ENCODE data around the gene SLC8A3. TPM values are rescaled to one million over a fixed set of nuclear protein-coding genes. Genes with fewer than 3 reads are reported as not detected.

SLC8A3 gene
- total and polyA plus RNA-seq, 9 donors = 0.04 to 0.53 (median 0.10) TPM; not detected in 3

GRCh38 chr14:70181276-70181675 lies 7.5 kb downstream of the SLC8A3 start:
- no peak overlapping the region for H3K4me3 ChIP-seq
- no peaks in the 10 kb centered on the region for H3K27me3 ChIP-seq
- no peak for DNase-seq
- intact Hi-C loops (cut with DNase I) = no loop called here
- no peak overlapping the region for H3K27ac ChIP-seq
- TF ChIP-seq EP300 (IDR thresholded peaks at IDR 0.05) (no peak), POLR2A (IDR thresholded peaks at IDR 0.05) (no peak), CTCF (IDR thresholded peaks at IDR 0.05) (no peak)
- 17 to 31% (median 27%) methylated on average over 1 of the region's 1 CpG for WGBS, 3 donors
- H3K4me1 ChIP-seq (ENCODE audit: insufficient read depth) = no peaks in the 10 kb centered on the region
- H3K9me3 ChIP-seq = no peaks in the 10 kb centered on the region
- H3K36me3 ChIP-seq = no peaks in the 10 kb centered on the region

GRCh38 chr14:70180718-70181117 lies 8.0 kb downstream of the SLC8A3 start:
- Histone ChIP-seq H3K27ac (no peak overlapping the region), H3K36me3 (no peaks in the 10 kb centered on the region), H3K4me1 (ENCODE audit: insufficient read depth) (no peaks in the 10 kb centered on the region), H3K27me3 (no peaks in the 10 kb centered on the region), H3K4me3 (no peak overlapping the region), H3K9me3 (no peaks in the 10 kb centered on the region)
- DNase-seq = no peak
- no peak for TF ChIP-seq EP300 (IDR thresholded peaks at IDR 0.05)
- intact Hi-C loops (cut with DNase I) = no loop called here
- WGBS, 3 donors = 63 to 85% (median 82%) methylated on average over 1 of the region's 1 CpG

GRCh38 chr14:70177081-70177800 lies 11.5 kb downstream of the SLC8A3 start:
- TF ChIP-seq POLR2A (IDR thresholded peaks at IDR 0.05) (no peak), CTCF (IDR thresholded peaks at IDR 0.05) (no peak), EP300 (IDR thresholded peaks at IDR 0.05) (no peak)
- Histone ChIP-seq H3K27me3 (no peaks in the 10 kb centered on the region), H3K4me1 (ENCODE audit: insufficient read depth) (no peaks in the 10 kb centered on the region), H3K36me3 (no peaks in the 10 kb centered on the region), H3K27ac (no peak overlapping the region), H3K9me3 (no peaks in the 10 kb centered on the region), H3K4me3 (no peak overlapping the region)
- no peak for DNase-seq
- intact Hi-C loops (cut with DNase I) = no loop called here
- 51 to 75% (median 57%) methylated on average over 3 of the region's 3 CpGs for WGBS, 3 donors

GRCh38 chr14:70173569-70173968 lies 15.2 kb downstream of the SLC8A3 start:
- TF ChIP-seq EP300 (IDR thresholded peaks at IDR 0.05) (no peak), CTCF (IDR thresholded peaks at IDR 0.05) (no peak), POLR2A (IDR thresholded peaks at IDR 0.05) (no peak)
- Histone ChIP-seq H3K27me3 (no peaks in the 10 kb centered on the region), H3K9me3 (no peaks in the 10 kb centered on the region), H3K27ac (no peak overlapping the region), H3K4me3 (no peak overlapping the region), H3K36me3 (no peaks in the 10 kb centered on the region), H3K4me1 (ENCODE audit: insufficient read depth) (no peaks in the 10 kb centered on the region)
- WGBS, 3 donors = 75 to 88% (median 78%) methylated on average over 6 of the region's 6 CpGs
- intact Hi-C loops (cut with DNase I) = no loop called here
- no peak for DNase-seq

- WGBS, 3 donors = 75 to 85% (median 77%) methylated on average over 8 of the region's 8 CpGs
- H3K27me3 ChIP-seq = no peaks in the 10 kb centered on the region
- no peaks in the 10 kb centered on the region for H3K9me3 ChIP-seq
Measured at GRCh38 chr14:70171726-70172125, 17.0 kb downstream of the SLC8A3 start.

More at GRCh38 chr14:70171726-70172125, 17.0 kb downstream of the SLC8A3 start:
- Histone ChIP-seq H3K36me3 (no peaks in the 10 kb centered on the region), H3K27ac (no peak overlapping the region), H3K4me1 (ENCODE audit: insufficient read depth) (no peaks in the 10 kb centered on the region), H3K4me3 (no peak overlapping the region)
- TF ChIP-seq EP300 (IDR thresholded peaks at IDR 0.05) (no peak), CTCF (IDR thresholded peaks at IDR 0.05) (no peak), POLR2A (IDR thresholded peaks at IDR 0.05) (no peak)
- intact Hi-C loops (cut with DNase I) = no loop called here
- no peak for DNase-seq
